Midbrain (tissue), 1 donor: ENCODE data around the gene DNM3.
A peak's percentile ranks its signal among the peaks of the same experiment; 100 is the strongest.

Experiments
- DNase-seq: peaks from one replicate; lab custom pipeline; 2025; lab: John Stamatoyannopoulos, UW

Gene DNM3

DNA sequence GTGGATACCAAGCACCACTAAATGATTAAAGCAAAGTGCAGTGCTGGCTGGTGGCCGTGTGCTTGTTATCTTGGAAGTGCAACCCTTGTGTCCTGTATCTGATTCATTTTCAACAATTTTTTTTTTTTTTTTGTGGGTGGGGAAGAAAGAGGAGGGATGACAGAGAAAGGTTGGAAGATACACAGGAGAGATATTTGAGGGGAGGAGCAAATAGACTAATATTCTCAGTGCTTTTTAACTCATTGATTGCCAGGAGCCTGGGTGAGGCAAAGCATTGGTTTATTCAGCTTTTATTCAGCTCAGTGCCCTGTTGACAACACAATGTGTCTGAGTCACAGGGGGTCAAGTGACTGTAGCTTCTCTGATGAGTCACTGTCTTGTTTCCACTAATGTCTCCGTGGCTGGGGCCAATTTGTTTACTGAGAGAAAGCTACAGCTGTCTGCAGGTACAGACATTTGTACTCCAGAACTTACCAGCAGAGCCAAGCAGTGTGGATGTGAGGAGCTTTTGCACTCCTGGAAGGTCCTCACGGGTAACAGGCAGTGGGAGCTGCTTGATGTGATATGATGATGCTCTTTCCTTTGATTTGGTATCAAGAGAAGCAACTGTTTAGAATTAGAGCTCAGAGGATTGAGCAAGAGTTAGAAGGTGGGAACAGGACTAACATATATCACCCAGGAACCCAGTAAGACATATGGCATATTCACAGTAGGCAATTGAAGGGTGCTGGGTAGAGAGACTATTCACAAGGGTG lies 23.6 kb upstream of the DNM3 start:
- DNase-seq = no peak

DNA sequence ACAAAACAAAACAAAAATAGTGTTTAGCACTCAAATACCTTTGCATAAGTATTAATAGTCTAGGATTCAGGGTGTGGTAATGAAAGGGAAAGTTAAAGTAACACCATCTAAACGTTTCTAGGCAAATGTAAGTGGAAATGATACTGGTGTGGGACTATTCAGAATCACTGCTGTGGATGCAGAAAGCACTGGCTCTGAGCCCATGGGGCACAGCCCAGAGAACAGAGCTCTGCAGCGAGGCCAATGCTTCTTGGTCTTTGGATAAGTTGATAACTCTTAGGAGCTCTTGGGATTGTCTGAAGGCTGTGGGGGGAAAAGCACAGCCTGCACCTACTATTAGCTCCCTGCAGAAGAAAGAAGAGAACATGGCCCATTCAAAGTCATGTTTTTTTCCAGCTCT lies 21.4 kb upstream of the DNM3 start:
- DNase-seq = peak; percentile 45

DNA sequence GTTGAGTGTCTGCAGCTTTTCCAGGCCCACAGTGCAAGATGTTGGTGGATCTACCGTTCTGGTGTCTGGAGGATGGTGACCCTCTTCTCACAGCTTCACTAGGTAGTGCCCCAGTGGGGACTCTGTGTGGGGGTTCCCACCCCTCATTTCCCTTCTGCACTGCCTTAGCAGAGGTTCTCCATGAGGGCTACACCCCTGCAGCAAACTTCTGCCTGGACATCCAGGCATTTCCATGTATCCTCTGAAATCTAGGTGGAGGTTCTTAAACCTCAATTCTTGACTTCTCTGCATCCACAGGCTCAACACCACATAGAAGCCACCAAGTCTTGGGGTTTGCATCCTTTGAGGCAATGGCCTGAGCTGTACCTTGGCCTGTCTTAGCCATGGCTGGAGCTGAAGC lies 14.3 kb upstream of the DNM3 start:
- DNase-seq = no peak

DNA sequence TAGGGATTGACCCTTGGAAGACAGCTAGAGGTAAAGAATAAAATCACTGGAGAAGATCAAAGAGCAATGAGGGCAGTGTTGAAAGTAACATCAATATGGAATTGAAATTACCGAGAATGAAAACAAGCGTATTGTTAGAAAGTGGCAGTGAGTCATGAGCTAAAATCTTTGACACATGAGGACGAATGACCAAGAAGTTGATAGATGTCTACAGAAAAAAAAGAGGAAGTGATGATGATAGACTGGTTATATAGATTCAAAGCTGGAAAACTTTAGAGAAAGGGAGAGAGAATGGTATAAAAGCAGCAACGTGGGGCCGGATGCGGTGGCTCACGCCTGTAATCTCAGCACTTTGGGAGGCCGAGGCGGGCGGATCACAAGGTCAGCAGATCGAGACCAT lies 12.5 kb upstream of the DNM3 start:
- DNase-seq = no peak

DNA sequence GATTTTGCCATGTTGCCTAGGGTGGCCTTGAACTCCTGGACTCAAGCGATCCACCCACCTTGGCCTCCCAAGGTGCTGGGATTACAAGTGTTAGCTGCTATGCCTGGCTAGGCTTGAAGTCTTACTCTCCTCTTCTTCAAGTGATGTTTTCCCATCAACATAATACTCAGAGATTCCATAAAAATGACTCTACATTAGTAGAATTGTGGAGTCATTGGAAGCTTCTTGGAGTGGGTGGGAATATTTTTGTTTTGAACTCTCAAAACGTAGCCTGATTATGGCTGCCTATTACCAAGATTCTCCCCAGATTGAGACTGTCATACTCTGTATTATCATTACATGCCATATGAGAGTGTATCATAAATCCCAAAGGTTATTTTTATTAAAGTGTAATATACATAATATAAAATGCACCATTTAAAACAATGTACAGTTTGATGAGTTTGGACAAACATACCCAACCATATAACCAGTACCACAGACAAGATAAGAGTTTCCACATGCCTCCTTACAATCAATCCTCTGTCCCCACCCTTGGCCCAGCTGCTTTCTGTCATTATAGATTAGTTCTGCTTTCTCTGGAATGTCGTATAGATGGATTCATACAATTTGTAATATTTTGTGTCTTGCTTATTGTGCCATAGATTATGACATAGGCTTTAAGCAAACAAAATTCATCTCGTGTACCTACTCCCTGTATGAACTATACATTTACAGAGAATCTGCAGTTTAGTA lies 8.0 kb upstream of the DNM3 start:
- no peak for DNase-seq

DNA sequence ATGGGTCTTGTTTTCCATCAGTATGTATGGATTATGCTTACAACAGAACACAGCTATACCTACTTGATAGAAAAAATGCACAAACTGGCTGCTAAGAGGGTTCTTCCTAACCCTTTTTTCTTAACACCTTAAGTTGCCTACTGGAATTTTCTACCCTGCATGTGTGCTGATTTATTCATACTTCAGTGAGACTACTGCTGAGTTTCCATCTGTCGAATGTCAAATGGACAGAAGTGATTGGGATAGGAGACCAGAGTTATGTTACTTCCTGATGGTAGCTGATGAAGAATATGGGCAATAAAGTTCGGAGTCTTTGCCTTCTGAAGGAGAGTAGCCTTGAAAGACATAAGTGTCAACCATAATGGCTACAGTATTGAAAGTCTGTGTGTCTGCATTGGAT lies 6.5 kb upstream of the DNM3 start:
- no peak for DNase-seq

DNA sequence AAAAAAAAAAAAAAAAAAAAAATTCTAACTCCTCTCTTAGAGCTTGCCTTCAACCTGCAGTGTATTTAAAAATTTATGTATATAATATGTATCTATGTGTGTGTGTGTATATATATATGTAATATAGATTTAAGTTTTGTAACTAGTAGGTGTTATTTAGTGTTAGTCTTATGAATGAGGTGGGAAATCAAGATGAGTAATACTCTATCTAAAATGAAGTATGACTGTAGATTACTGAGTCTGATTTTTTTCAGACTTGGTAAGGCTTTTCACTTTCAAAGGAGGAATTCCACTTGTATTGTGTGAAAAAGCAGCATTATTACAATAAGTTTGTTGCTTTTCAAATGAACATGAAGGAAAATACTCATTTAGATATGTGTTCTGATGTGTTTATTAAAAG lies 5.4 kb upstream of the DNM3 start:
- DNase-seq = no peak

DNA sequence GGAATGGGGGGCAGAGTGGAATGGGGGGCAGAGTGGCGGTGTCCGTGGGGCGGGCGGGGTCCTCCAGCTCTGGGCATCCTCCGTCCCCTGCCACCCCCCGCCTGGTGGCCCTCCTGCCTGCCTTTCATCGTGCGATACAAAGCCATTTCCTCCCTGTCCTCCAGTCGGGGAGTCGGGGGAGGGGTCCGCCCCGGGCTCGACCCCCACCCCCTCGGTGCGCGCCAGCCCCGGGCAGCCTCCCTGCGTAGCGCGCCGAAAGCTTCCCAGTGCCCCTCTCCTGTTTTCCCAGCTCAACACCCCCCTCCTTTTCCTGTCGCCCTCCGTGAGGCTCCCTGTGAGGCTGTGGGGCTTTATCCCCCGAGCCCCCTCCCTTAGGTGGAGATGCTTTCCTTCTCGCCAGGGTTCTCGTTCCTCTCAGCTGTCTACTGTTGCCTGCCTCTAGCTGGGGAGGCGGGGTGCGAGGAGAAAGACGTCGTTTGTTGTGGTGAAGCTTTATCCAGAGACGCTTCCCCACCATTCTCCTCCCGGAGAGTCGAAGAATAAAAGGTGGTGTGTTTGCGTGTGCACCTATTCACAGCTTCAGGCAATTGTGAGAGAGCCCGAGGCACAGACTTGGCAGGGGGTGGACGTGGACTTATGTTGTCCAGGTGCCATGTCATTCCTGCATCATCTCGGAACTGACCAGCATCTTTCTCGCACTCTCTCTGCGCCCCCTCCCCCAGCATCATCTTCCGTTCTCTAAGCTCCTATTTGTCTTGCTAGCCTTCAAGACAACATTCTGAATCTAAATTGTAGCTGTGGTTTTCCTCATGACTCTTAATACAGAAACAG lies 848 bp downstream of the DNM3 start:
- peak; percentile 41 for DNase-seq

DNA sequence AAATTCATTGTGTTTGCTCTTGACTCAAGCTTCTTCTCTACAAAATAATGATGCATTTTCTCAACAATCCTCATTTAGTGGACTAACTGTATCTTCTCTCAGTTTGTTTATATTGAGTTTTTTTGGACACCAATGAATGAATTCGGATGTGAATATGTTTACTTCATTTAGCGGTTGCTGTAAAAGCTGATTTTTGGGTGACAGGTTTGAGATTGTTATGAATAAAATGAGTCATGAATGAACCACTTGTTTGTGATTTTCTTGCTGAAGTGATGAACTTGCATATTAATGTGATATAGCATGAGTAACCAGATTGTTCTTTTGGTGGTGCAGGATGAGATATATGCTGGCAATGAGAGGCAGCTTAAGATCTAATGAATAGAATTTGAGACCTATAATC lies 3.1 kb downstream of the DNM3 start:
- no peak for DNase-seq

DNA sequence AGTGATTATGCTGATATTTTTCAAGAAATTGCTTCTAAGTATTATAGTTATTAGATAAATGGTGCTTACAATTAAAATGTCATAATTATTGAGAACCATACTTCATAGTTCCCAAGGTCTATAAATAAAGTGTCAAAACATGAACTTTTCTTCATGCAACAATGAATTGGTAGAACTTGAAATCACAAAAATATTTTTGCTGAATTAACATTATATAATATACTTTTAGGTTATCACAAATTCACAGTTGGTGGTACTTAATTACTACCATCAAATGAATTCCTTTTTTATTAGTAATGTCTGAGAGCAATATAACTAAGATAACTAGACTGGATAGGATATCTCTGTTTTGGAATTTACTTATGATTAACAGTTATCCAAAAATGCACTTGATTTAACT lies 4.7 kb downstream of the DNM3 start:
- DNase-seq = no peak

DNA sequence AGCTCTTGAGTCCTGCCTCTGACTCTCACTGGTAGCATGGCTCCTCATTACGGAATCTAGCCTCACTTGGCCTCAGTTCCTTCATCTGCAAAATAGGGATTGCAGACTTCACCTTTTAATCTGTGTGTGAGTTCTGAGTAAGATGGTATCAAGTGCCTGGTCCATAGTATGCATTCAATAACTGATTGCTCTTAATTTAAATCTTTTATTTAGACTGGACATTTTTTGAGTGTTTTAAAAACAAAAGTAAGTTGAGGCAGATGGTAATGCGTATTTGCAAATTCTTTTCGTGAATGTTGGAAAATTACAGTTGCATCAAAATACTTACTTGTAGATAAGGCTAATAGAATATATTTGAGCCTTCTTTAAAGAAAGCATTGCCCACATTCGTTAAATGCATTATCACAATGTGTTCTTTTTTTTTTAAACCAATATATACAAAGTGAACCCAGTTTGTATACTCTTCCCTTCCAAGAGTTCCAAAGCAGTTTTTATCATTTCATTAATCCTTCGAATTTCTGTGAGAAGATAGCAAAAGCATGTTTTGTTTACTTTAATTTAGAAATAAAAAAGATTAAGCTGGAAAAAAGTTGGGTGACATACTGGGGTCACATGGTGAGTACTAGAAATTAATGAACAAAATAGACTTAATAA lies 8.1 kb downstream of the DNM3 start:
- DNase-seq = no peak

DNA sequence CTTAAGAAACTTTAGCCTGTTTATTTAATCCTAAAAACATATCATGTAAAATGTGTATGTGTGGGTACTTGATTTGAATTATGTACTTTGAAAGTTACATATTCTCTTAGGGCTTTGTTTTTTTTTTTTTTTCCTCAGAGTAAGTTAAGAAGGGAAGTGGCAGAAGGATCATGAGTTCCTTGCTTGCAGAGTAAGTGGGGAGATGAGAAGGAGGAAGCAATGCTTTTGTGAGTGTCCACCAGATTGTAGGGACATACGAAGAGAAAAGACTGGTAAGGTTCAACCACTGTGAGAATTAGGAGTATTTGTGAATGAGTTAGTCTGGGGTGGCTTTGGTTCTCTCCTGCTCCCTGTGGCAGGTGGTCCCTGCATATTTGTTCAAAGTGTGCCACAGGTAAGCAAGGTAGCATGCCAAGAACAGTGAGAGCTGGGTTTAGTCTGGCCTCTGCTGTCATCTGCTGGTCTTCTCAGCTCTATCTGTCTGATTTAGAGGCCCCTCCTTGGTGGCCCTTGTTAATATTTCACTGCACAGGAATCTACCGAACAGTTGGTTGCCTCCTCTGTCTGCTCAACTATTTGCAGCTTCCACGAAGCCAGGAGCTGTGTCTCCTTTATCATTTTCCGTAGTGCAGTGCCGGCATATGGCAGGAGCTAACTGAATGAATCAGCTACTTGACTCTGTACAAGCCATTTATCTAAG lies 9.5 kb downstream of the DNM3 start:
- no peak for DNase-seq

DNA sequence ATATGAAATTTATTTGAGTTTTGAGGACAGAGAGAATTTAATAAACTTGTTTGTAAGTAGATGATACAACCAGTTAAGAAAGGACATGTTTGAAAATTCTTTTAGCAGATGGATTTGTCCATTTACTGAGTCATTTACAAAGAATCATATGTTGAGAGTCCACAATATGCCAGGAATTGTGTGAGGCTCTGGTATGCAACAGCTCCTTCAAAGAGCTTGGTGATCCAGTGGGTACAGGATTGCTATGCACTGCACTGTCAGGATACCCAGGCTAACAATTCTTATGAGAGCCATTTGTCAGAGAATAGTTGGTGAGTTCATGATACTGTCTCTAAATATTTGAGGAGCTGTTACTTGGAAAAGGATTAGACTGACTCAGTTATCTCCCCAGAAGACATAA lies 11.0 kb downstream of the DNM3 start:
- no peak for DNase-seq

DNA sequence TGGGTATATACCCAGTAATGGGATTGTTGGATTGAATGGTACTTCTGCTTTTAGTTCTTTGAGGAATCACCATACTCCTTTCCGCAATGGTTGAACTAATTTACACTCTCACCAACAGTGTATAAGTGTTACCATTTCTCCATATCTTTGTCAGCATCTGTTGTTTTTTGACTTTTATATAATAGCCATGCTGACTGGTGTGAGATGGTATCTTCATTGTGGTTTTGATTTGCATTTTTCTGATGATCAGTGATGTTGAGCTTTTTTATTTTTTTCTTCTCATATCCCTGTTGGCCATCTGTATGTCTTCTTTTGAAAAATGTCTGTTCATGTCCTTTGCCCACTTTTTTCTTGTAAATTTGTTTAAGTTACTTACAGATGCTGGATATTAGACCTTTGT lies 14.1 kb downstream of the DNM3 start:
- no peak for DNase-seq

DNA sequence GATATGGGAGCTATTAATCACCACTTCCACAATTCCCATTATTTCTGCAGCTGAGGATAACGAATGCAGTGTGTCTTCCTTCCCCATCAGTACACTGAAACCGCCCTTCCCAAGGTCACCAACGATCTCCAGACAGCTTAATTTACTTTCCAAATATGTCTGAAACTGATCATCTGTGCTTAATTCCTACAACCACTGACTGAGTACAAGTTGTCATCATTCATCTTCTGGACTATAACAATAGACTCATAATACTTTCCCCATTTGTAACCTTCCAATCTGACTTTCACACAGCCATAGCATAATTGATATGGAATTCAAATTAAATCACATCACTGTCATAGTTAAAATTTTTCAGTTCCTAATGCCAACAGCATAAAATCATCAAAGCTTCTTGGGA lies 17.4 kb downstream of the DNM3 start:
- no peak for DNase-seq

DNA sequence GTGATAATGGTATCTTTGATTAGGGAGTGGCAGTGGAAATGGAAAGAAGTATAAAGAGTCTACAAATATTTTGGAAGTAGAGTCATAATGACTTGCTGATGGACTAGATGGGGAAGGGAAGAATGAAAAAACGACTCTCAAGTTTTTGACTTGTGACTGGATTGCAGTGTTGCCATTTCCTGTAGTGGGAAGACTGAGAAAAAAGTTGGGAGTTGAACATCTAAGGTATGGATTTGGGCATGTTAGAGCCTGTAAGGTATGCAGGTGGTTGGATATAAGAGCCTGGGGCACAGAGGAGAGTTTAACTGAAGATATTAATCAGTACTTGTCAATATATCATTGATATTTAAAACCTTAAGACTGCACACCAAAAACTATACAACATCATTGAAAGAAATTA lies 19.4 kb downstream of the DNM3 start:
- DNase-seq = no peak

DNA sequence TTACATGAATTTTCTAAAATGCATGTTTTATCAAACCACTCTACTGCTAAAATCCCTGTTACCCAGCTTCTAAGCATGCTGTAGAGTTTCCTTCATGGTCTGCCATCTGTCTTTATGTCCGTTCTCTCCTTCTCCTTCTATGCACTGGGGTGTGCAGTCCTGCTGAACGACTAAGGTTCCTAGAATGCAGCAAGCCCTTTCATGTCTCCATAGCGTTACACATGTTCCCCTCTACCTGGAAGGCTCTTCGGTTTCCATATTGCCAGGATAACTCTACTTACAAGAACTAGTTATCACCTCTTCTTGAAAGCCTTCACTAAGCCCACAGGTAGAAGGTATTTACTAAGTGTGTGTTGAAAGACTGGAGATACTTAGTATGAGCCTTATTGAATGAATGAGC lies 22.2 kb downstream of the DNM3 start:
- no peak for DNase-seq

DNA sequence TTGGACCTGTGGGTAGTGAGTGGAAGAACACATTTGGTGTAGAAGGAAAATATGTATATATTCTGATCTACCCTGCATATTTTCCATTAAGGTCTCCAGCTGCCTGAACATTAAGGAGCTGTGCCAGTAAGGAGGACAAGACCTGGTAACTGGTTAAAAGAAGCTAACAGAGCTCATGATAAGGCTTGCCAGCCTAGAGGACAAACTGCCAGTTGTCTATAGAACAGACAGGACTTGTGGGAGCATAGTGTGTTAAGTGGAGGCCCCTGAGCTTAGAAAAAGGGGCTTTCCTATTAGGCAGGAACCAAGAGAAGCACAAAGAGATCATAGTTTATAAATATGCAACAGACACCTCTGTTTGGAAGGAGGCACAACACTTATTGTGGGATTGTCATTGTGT lies 23.0 kb downstream of the DNM3 start:
- no peak for DNase-seq

DNA sequence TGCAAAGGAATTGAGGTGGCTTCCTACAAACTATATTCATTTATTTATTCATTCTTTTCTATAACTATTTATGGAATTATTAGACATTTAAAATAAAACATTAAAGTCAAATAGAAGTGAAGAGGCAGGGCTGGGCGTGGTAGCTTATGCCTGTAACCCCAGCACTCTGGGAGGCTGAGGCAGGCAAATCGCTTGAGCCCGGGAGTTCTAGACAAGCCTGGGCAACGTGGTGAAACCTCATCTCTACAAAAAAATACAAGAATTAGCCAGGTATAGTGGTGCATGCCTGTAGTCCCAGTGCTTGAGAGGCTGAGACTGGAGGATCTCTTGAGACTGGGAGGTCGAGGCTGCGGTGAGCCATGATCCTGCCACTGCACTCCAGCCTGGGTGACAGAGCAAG lies 23.8 kb downstream of the DNM3 start:
- no peak for DNase-seq

DNA sequence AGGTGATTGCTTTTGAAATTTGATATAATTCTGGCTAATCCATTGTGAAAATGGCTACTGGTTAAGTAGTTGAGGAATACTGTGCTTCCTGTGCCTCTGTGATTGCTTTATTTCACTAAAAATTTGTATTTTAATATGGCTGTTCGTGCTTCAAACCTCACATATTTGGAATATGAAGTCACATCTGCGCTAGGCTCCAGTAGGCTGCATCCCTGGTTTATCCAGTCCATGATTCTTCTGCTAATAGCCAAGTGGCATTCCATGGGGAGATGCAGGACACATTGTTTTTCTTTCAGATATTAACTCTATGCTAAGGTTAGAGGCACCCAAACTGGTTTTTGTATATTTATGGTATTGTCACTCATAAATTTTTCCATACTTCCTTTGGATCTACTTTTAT lies 25.9 kb downstream of the DNM3 start:
- no peak for DNase-seq

DNA sequence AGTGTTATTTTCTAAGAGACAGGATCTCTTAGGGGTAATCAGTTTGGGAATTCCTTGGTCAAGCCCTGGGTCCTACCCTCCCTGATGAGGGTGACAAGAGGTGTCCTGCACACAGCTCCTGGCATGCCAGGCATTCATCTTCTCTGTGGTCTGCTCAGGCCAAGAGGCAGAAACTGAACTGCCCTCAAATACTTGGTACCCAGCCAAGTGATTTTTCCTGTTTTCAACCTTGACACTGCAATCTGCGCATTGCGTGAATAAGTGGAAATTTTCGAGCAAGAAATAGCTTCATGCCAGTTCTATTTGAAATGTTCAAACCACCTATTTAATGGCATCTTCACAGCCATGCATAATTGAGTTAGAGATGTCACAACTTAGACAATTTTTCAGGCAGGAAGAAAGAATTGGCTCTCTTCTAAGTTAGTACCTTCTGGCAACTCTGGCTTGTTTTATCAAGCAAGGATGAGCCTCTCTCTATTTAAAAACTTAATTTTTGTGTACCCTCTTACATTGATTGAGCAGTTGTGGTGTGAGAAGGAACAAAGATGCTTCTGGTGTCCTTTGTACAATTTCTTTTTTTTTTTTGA lies 27.0 kb downstream of the DNM3 start:
- no peak for DNase-seq
